H1 (cell line): ENCODE results near the gene RPS6KC1. TPM values are rescaled to one million over a fixed set of nuclear protein-coding genes. Genes with fewer than 3 reads are reported as not detected.

Experiments
- CTCF ChIA-PET: fragments of 300-600 bp; sonication (Branson Sonifier 250); formaldehyde crosslinking; loops from one replicate; lab custom pipeline; 2021; ENCODE audit not compliant: partially characterized antibody; lab: Charles Lee
- POLR2A ChIA-PET: fragments of 300-600 bp; sonication (Branson Sonifier 250); formaldehyde crosslinking; loops from one replicate; lab custom pipeline; 2021; ENCODE audit warnings: inconsistent platforms; ENCODE audit not compliant: partially characterized antibody; lab: Charles Lee
- DNase-seq, 2 experiments: peaks; one replicate each; pipeline versions ENCODE4 v3.0.0 to v3.0.0-alpha.2; 2010 to 2022; ENCODE audit warnings: low spot score in 2 of 2, low read depth in 1 of 2, mixed read lengths in 1 of 2
- FAIRE-seq: peaks from 2 replicates; lab custom pipeline; 2011; peaks lifted over from hg19 to GRCh38; lab: Jason Lieb, UNC
- H2AFZ ChIP-seq: 2 replicates; pipeline ENCODE4 v1.8.1; 2012; ENCODE audit warnings: low read length, inconsistent platforms
- H2AK5ac ChIP-seq: 2 replicates; pipeline ENCODE4 v1.6.1; 2013; ENCODE audit warnings: low read depth, low read length
- H2BK120ac ChIP-seq: replicated peaks from 2 replicates; pipeline ENCODE3; 2013; ENCODE audit warnings: low read depth, low read length, inconsistent platforms
- H2BK12ac ChIP-seq: 2 replicates; pipeline ENCODE4 v1.6.1; 2013; ENCODE audit warnings: low read depth, low read length
- H2BK15ac ChIP-seq: 2 replicates; pipeline ENCODE4 v1.6.1; 2013; ENCODE audit warnings: low read length
- H2BK20ac ChIP-seq: 2 replicates; pipeline ENCODE4 v1.6.1; 2013; ENCODE audit warnings: low read length
- H2BK5ac ChIP-seq: 2 replicates; pipeline ENCODE4 v1.6.1; 2013; ENCODE audit warnings: low read depth, low read length
- H3K14ac ChIP-seq: 2 replicates; pipeline ENCODE4 v1.6.1; 2013; ENCODE audit warnings: inconsistent platforms; ENCODE audit not compliant: insufficient read length
- H3K18ac ChIP-seq: 2 replicates; pipeline ENCODE4 v1.6.1; 2013; ENCODE audit warnings: low read length; ENCODE audit errors: extremely low read depth
- H3K23ac ChIP-seq: 2 replicates; pipeline ENCODE4 v1.6.1; 2013; ENCODE audit warnings: inconsistent platforms; ENCODE audit not compliant: insufficient read length
- H3K23me2 ChIP-seq: 2 replicates; pipeline ENCODE4 v1.6.1; 2013; ENCODE audit warnings: low read depth, low read length
- H3K27ac ChIP-seq: 2 replicates; pipeline ENCODE4 v1.6.1; 2011; ENCODE audit warnings: low read depth, low read length, inconsistent platforms
- H3K27me3 ChIP-seq, 4 experiments: replicated peaks in 1 of 4; 1 replicate in 1 of 4; 2 replicates in 3 of 4; pipeline versions ENCODE4 v1.6.1 to v1.8.1; 2011 to 2013; ENCODE audit warnings: low read length in 3 of 4, mild to moderate bottlenecking in 3 of 4, inconsistent platforms in 2 of 4, mixed read lengths in 2 of 4, moderate library complexity in 1 of 4; ENCODE audit not compliant: control insufficient read depth in 3 of 4, insufficient read depth in 3 of 4; ENCODE audit errors: extremely low read depth in 1 of 4
- H3K36me3 ChIP-seq, 4 experiments: 2 replicates each; pipeline versions ENCODE4 v1.6.1 to v1.8.1; 2011 to 2013; ENCODE audit warnings: mild to moderate bottlenecking in 4 of 4, low read length in 3 of 4, moderate library complexity in 2 of 4, control low read depth in 1 of 4, inconsistent platforms in 1 of 4; ENCODE audit not compliant: insufficient read depth in 4 of 4, control insufficient read depth in 2 of 4
- H3K4ac ChIP-seq: replicated peaks from 2 replicates; pipeline ENCODE3; 2013; ENCODE audit warnings: low read length, low read depth, mixed read lengths, inconsistent platforms; ENCODE audit not compliant: insufficient read length
- H3K4me1 ChIP-seq, 4 experiments: replicated peaks in 1 of 4; 1 replicate in 1 of 4; 2 replicates in 3 of 4; pipeline versions ENCODE4 v1.6.1 to v1.8.1; 2011 to 2013; ENCODE audit warnings: low read length in 3 of 4, inconsistent platforms in 2 of 4, mixed read lengths in 1 of 4; ENCODE audit not compliant: insufficient read depth in 4 of 4, control insufficient read depth in 3 of 4
- H3K4me2 ChIP-seq, 2 experiments: 2 replicates each; pipeline versions ENCODE4 v1.6.1 to v1.8.1; 2011 to 2013; ENCODE audit warnings: low read depth in 2 of 2, low read length in 2 of 2, control low read depth in 1 of 2, inconsistent platforms in 1 of 2, mild to moderate bottlenecking in 1 of 2; ENCODE audit not compliant: insufficient read depth in 1 of 2
- H3K4me3 ChIP-seq, 4 experiments: fragments of 200-600, 300-600 bp in 1 of 4; sonication (generic), shearing (Covaris generic), sonication (Bioruptor Twin) in 1 of 4; 2 replicates each; pipeline versions ENCODE4 v1.5.1 to v1.8.1; 2011 to 2016; ENCODE audit warnings: low read length in 4 of 4, low read depth in 3 of 4, control low read depth in 2 of 4, inconsistent platforms in 2 of 4, mild to moderate bottlenecking in 2 of 4, mixed read lengths in 1 of 4, moderate library complexity in 1 of 4; ENCODE audit not compliant: insufficient read depth in 2 of 4; ENCODE audit errors: extremely low read depth in 1 of 4
- H3K56ac ChIP-seq: replicated peaks from 2 replicates; pipeline ENCODE3; 2013; ENCODE audit warnings: low read depth, mild to moderate bottlenecking, mixed read lengths, low read length, inconsistent platforms; ENCODE audit not compliant: insufficient read length
- H3K79me1 ChIP-seq: 2 replicates; pipeline ENCODE4 v1.6.1; 2013; ENCODE audit warnings: low read depth, low read length, control low read depth
- H3K79me2 ChIP-seq, 2 experiments: 2 replicates each; pipeline versions ENCODE4 v1.6.1 to v1.8.1; 2012 to 2013; ENCODE audit warnings: low read length in 2 of 2, mild to moderate bottlenecking in 2 of 2, inconsistent platforms in 1 of 2; ENCODE audit not compliant: insufficient read depth in 2 of 2, control insufficient read depth in 1 of 2
- H3K9ac ChIP-seq, 4 experiments: replicated peaks in 1 of 4; 1 replicate in 1 of 4; 2 replicates in 3 of 4; pipeline versions ENCODE4 v1.6.1 to v1.8.1; 2011 to 2013; ENCODE audit warnings: low read depth in 3 of 4, low read length in 3 of 4, control low read depth in 2 of 4, mild to moderate bottlenecking in 2 of 4, moderate library complexity in 2 of 4, inconsistent platforms in 1 of 4; ENCODE audit errors: extremely low read depth in 1 of 4
- H3K9me3 ChIP-seq, 2 experiments: 2 replicates each; pipeline versions ENCODE4 v1.6.1 to v1.8.1; 2012 to 2013; ENCODE audit warnings: mild to moderate bottlenecking in 2 of 2, moderate library complexity in 2 of 2, control low read depth in 1 of 2, inconsistent platforms in 1 of 2, low read depth in 1 of 2, low read length in 1 of 2, mixed read lengths in 1 of 2; ENCODE audit not compliant: insufficient read depth in 2 of 2
- H4K20me1 ChIP-seq, 2 experiments: replicated peaks in 1 of 2; 2 replicates each; pipeline versions ENCODE3 to v1.8.1; 2011 to 2013; ENCODE audit warnings: inconsistent platforms in 2 of 2, low read length in 2 of 2, mild to moderate bottlenecking in 1 of 2; ENCODE audit not compliant: insufficient read depth in 2 of 2, control insufficient read depth in 1 of 2
- H4K5ac ChIP-seq: 2 replicates; pipeline ENCODE4 v1.6.1; 2013; ENCODE audit warnings: low read length, low read depth, mixed read lengths, inconsistent platforms; ENCODE audit not compliant: insufficient read length
- H4K8ac ChIP-seq: 2 replicates; pipeline ENCODE4 v1.8.0; 2013; ENCODE audit warnings: mild to moderate bottlenecking, moderate library complexity, low read length, inconsistent platforms; ENCODE audit not compliant: insufficient read depth; ENCODE audit errors: extremely low read depth
- H4K91ac ChIP-seq: replicated peaks from 2 replicates; pipeline ENCODE3; 2013; ENCODE audit warnings: low read length, mixed read lengths, inconsistent platforms; ENCODE audit not compliant: insufficient read length
- BCL11A ChIP-seq, 2 experiments: IDR thresholded peaks; one replicate each; pipeline ENCODE4 v1.6.1; 2011; ENCODE audit warnings: low read depth in 2 of 2, low read length in 2 of 2, mild to moderate bottlenecking in 2 of 2
- BRCA1 ChIP-seq: IDR thresholded peaks from 2 replicates; pipeline ENCODE4 v1.6.1; 2012; ENCODE audit warnings: low read depth, low read length, improper control_type of control experiment
- CTCF ChIP-seq, 3 experiments: IDR thresholded peaks; 1 replicate in 2 of 3; 2 replicates in 1 of 3; pipeline versions ENCODE4 v1.5.1 to v1.6.1; 2011; ENCODE audit warnings: low read length in 3 of 3, mild to moderate bottlenecking in 3 of 3, inconsistent platforms in 2 of 3, low read depth in 1 of 3, moderate library complexity in 1 of 3; ENCODE audit not compliant: insufficient read depth in 1 of 3; ENCODE audit errors: control extremely low read depth in 1 of 3
- GABPA ChIP-seq: IDR thresholded peaks from 2 replicates; pipeline ENCODE4 v1.6.1; 2011; ENCODE audit warnings: mild to moderate bottlenecking, low read length, moderate library complexity, borderline replicate concordance; ENCODE audit not compliant: insufficient read depth
- HDAC2 ChIP-seq, 2 experiments: fragments of 300-600 bp in 1 of 2; sonication (generic) in 1 of 2; IDR thresholded peaks; 2 replicates each; pipeline ENCODE4 v1.6.1; 2011 to 2012; ENCODE audit warnings: low read depth in 2 of 2, low read length in 2 of 2, mild to moderate bottlenecking in 2 of 2, moderate library complexity in 2 of 2, borderline replicate concordance in 1 of 2, inconsistent platforms in 1 of 2
- JUND ChIP-seq: IDR thresholded peaks from 2 replicates; pipeline ENCODE4 v1.6.1; 2011; ENCODE audit warnings: mild to moderate bottlenecking, improper control_type of control experiment, low read length
- NRF1 ChIP-seq: IDR thresholded peaks from 2 replicates; pipeline ENCODE4 v1.6.1; 2011; ENCODE audit warnings: mild to moderate bottlenecking, low read depth, low read length, improper control_type of control experiment
- POU5F1 ChIP-seq: IDR thresholded peaks from 2 replicates; pipeline ENCODE4 v1.6.1; 2011; ENCODE audit warnings: low read depth, mild to moderate bottlenecking, low read length, moderate library complexity
- RAD21 ChIP-seq, 2 experiments: IDR thresholded peaks in 1 of 2; conservative IDR thresholded peaks in 1 of 2; 2 replicates each; pipeline ENCODE4 v1.6.1; 2011; ENCODE audit warnings: low read depth in 2 of 2, low read length in 2 of 2, improper control_type of control experiment in 1 of 2, inconsistent platforms in 1 of 2, mild to moderate bottlenecking in 1 of 2, moderate library complexity in 1 of 2
- RXRA ChIP-seq: IDR thresholded peaks from 2 replicates; pipeline ENCODE4 v1.6.1; 2011; ENCODE audit warnings: low read depth, mild to moderate bottlenecking, low read length, moderate library complexity; ENCODE audit not compliant: insufficient read depth
- SIRT6 ChIP-seq: IDR thresholded peaks from one replicate; pipeline ENCODE4 v1.7.1; 2012; ENCODE audit warnings: low read length, inconsistent platforms
- TEAD4 ChIP-seq: IDR thresholded peaks from 2 replicates; pipeline ENCODE4 v1.6.1; 2012; ENCODE audit warnings: low read depth, low read length, inconsistent platforms, mixed read lengths
- WGBS, 2 experiments: shearing (Covaris generic) in 1 of 2; methylation state at CpG; one replicate each; pipeline versions ENCODE4 v1.1.6 to v1.1.7; 2013 to 2015; ENCODE audit warnings: low lambda C conversion rate in 2 of 2, mixed read lengths in 2 of 2, inconsistent platforms in 1 of 2, low coverage in 1 of 2, missing lambda C conversion rate in 1 of 2; ENCODE audit not compliant: insufficient replicate concordance in 2 of 2, insufficient coverage in 1 of 2, insufficient read length in 1 of 2; ENCODE audit errors: extremely low coverage in 1 of 2, missing lambda C conversion rate in 1 of 2; 5-methylcytosine and 5-hydroxymethylcytosine counted together
- polyA plus RNA-seq, 7 experiments: library from polyadenylated mRNA; depleted of rRNA in 3 of 7; stranded (reverse) in 5 of 7; unstranded in 2 of 7; fragments of >200 nt in 5 of 7; fragments of 200-250 nt in 2 of 7; gene quantifications; 1 replicate in 5 of 7; 2 replicates in 1 of 7; 4 replicates in 1 of 7; pipeline versions ENCODE4 v1.2.1 to v1.2.3, GENCODE V29; 2011 to 2013; ENCODE audit warnings: missing spikeins in 2 of 7, mixed read lengths in 2 of 7
- total RNA-seq: library from RNA; stranded (reverse); fragmentation: NEBNext Ultra II Directional; extraction: Animal tissue kit (Norgen Biotek cat#: 25700); gene quantifications from 2 replicates; pipeline ENCODE4 v1.2.1, GENCODE V29; 2021

Gene RPS6KC1
- total and polyA plus RNA-seq, 2 of the 8 experiments (the other 6 are each of a cell fraction or from before 2014, with no cell fraction given), result 4.9 to 17.6 TPM

DNA sequence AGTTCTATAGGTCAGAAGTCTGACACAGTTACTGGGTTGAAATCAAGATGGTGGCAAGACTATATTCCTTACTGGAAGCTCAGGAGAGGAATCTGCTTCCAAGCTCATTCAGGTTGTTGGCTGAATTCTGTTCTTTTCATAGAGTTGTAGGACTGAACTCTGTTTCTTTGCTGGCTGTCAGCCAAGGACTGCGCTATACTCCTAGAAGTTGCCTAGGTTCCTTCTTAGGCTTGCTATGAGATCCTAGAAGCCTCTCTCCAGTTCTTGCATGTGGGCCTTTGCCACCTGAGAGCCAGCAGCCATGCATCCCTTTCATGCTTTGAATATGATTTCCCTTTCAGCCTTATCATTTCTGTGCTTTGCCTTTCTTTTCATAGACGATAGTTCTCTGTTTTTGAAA, 176.4 kb downstream of the RPS6KC1 start:
- no peak for DNase-seq
- Histone ChIP-seq H3K56ac (no peak overlapping the region), H3K9ac (no peak overlapping the region), H2BK20ac (no peak overlapping the region), H2BK12ac (no peak overlapping the region), H3K27me3 (no peaks in the 10 kb centered on the region), H3K27ac (no peak overlapping the region), H2BK5ac (no peak overlapping the region), H2BK120ac (no peak overlapping the region), H3K9me3 (no peaks in the 10 kb centered on the region), H3K23ac (no peak overlapping the region), H2AFZ (no peak overlapping the region), H4K91ac (no peak overlapping the region), H3K79me1 (no peaks in the 10 kb centered on the region), H4K20me1 (no peaks in the 10 kb centered on the region), H2BK15ac (no peak overlapping the region), H3K36me3 (no peaks in the 10 kb centered on the region), H3K4ac (no peak overlapping the region), H4K5ac (no peak overlapping the region), H2AK5ac (no peak overlapping the region), H3K4me2 (no peak overlapping the region), H3K4me3 (no peak overlapping the region), H3K23me2 (no peaks in the 10 kb centered on the region), H3K14ac (no peak overlapping the region), H3K18ac (no peak overlapping the region), H3K79me2 (no peaks in the 10 kb centered on the region), H4K8ac (no peak overlapping the region), H3K4me1 (peaks cover 0 to 5% (median 1%) of the 10 kb centered on the region in 4 experiments; a peak in 3 of 7 replicates)
- FAIRE-seq, result no peak
- ChIA-PET POLR2A (no interaction called here), CTCF (no interaction called here)
- WGBS, 2 experiments, result 93% methylated on average over 2 of the region's 2 CpGs; no CpG with 5 or more reads in 1 of the 2 experiments
- TF ChIP-seq RXRA (no peak), BRCA1 (no peak), NRF1 (no peak), GABPA (no peak), JUND (no peak), CTCF (IDR thresholded peaks at IDR 0.05; ENCODE audit: control extremely low read depth in 1 of 3, insufficient read depth in 1 of 3, low read depth in 1 of 3, low read length in 3 of 3) (no peak), HDAC2 (IDR thresholded peaks at IDR 0.05; ENCODE audit: borderline replicate concordance in 1 of 2, low read depth in 2 of 2, low read length in 2 of 2) (no peak), SIRT6 (no peak), POU5F1 (no peak), TEAD4 (no peak), BCL11A (IDR thresholded peaks at IDR 0.05; ENCODE audit: low read depth in 2 of 2, low read length in 2 of 2) (no peak), RAD21 (IDR thresholded peaks at IDR 0.05 in 1 of 2, conservative IDR thresholded peaks at IDR 0.05 in 1 of 2; ENCODE audit: low read depth in 2 of 2, low read length in 2 of 2) (no peak)
